Measurements from ENCODE around the gene C2CD3. TPM values are rescaled to one million over a fixed set of nuclear protein-coding genes. Genes with fewer than 3 reads are reported as not detected.

C2CD3 gene
- total and polyA plus RNA-seq, 9 of the 15 experiments (the other 6 are each of a cell fraction or from before 2014, with no cell fraction given), result 4.4 to 20.2 (median 15.4) TPM

GRCh38 chr11:74169738-74170458 is 904 bp downstream of the C2CD3 start (continued):
- TF ChIP-seq DMBX1 (CRISPR knock-in tag; IDR thresholded peaks at IDR 0.05; ENCODE audit: borderline replicate concordance), result no peak
- no peak for TF ChIP-seq ZSCAN32 (CRISPR knock-in tag; IDR thresholded peaks at IDR 0.05)
- TF ChIP-seq PURB (CRISPR knock-in tag; IDR thresholded peaks at IDR 0.05; ENCODE audit: low read depth), result no peak
- no peak for TF ChIP-seq CCNT2 (IDR thresholded peaks at IDR 0.05; ENCODE audit: borderline replicate concordance, extremely low read depth, insufficient read length, low read depth, low read length)
- TF ChIP-seq FOXM1 (IDR thresholded peaks at IDR 0.05; ENCODE audit: low read depth), result no peak
- no peak for TF ChIP-seq FOXM1 (CRISPR knock-in tag; IDR thresholded peaks at IDR 0.05; ENCODE audit: low read depth)
- TF ChIP-seq C11orf30 (IDR thresholded peaks at IDR 0.05; ENCODE audit: low read depth), result peak; percentile 46; the same call in 1 of the 2 replicates
- TF ChIP-seq BCLAF1 (IDR thresholded peaks at IDR 0.05; ENCODE audit: borderline replicate concordance in 1 of 2, control insufficient read depth in 1 of 2, low read depth in 2 of 2, low read length in 1 of 2), result no peak
- TF ChIP-seq PHB (CRISPR knock-in tag; IDR thresholded peaks at IDR 0.05), result no peak
- no peak for TF ChIP-seq CHCHD3 (CRISPR knock-in tag; IDR thresholded peaks at IDR 0.05)
- TF ChIP-seq SMARCB1 (IDR thresholded peaks at IDR 0.05; ENCODE audit: insufficient read length, low read depth), result no peak
- TF ChIP-seq HBP1 (CRISPR knock-in tag; IDR thresholded peaks at IDR 0.05), result no peak; the same call in 1 of the 2 replicates
